Astrocyte (in vitro differentiated cells and primary cell): ENCODE data around the gene SLC22A31. TPM values are rescaled to one million over a fixed set of nuclear protein-coding genes. Genes with fewer than 3 reads are reported as not detected.
"Not testable (repeated sequence)": the region's sequence is repeated elsewhere in the genome, so short reads cannot be mapped to it uniquely, and the experiment has no call there.

ENCODE experiments used
- DNase-seq: peaks from one replicate; pipeline ENCODE4 v3.0.0-alpha.2; 2010; ENCODE audit warnings: low read depth
- FAIRE-seq: peaks from 2 replicates; lab custom pipeline; 2011; peaks lifted over from hg19 to GRCh38; lab: Jason Lieb, UNC
- H2AFZ ChIP-seq: 2 replicates; pipeline ENCODE4 v1.6.0; 2012; ENCODE audit warnings: low read depth, low read length, inconsistent platforms
- H3K27ac ChIP-seq: 2 replicates; pipeline ENCODE4 v1.5.1; 2011; ENCODE audit warnings: low read depth, low read length, inconsistent platforms
- H3K27me3 ChIP-seq: 2 replicates; pipeline ENCODE4 v1.6.0; 2011; ENCODE audit warnings: low read length, inconsistent platforms; ENCODE audit not compliant: insufficient read depth
- H3K36me3 ChIP-seq: 2 replicates; pipeline ENCODE4 v1.5.1; 2011; ENCODE audit warnings: low read length, inconsistent platforms; ENCODE audit not compliant: insufficient read depth
- H3K4me1 ChIP-seq: 2 replicates; pipeline ENCODE4 v1.5.1; 2011; ENCODE audit warnings: low read length, inconsistent platforms; ENCODE audit not compliant: insufficient read depth
- H3K4me2 ChIP-seq: 2 replicates; pipeline ENCODE4 v1.6.0; 2012; ENCODE audit warnings: low read length, inconsistent platforms
- H3K4me3 ChIP-seq: 2 replicates; pipeline ENCODE4 v1.5.1; 2011; ENCODE audit warnings: low read depth, mild to moderate bottlenecking, low read length, inconsistent platforms; ENCODE audit not compliant: insufficient read depth
- H3K79me2 ChIP-seq: 2 replicates; pipeline ENCODE4 v1.6.0; 2012; ENCODE audit warnings: mild to moderate bottlenecking, low read length, inconsistent platforms; ENCODE audit not compliant: insufficient read depth
- H3K9ac ChIP-seq: 2 replicates; pipeline ENCODE4 v1.6.0; 2012; ENCODE audit warnings: mild to moderate bottlenecking, low read length, inconsistent platforms
- H3K9me3 ChIP-seq: 2 replicates; pipeline ENCODE4 v1.5.1; 2012; ENCODE audit warnings: low read depth, mild to moderate bottlenecking, low read length, inconsistent platforms; ENCODE audit not compliant: insufficient read depth
- H4K20me1 ChIP-seq: 2 replicates; pipeline ENCODE4 v1.6.0; 2012; ENCODE audit warnings: low read length, inconsistent platforms; ENCODE audit not compliant: insufficient read depth
- H3K27ac Mint-ChIP-seq: one replicate; pipeline ENCODE4 v1.8.0; 2021; ENCODE audit warnings: mild to moderate bottlenecking, mixed read lengths; ENCODE audit not compliant: unreplicated experiment
- H3K27me3 Mint-ChIP-seq: one replicate; pipeline ENCODE4 v1.8.0; 2021; ENCODE audit warnings: low read depth, mixed read lengths; ENCODE audit not compliant: unreplicated experiment
- H3K36me3 Mint-ChIP-seq: one replicate; pipeline ENCODE4 v1.8.0; 2021; ENCODE audit warnings: low read depth, mixed read lengths; ENCODE audit not compliant: unreplicated experiment
- H3K4me1 Mint-ChIP-seq: one replicate; pipeline ENCODE4 v1.8.0; 2021; ENCODE audit warnings: low read depth, mixed read lengths; ENCODE audit not compliant: unreplicated experiment
- H3K4me3 Mint-ChIP-seq: one replicate; pipeline ENCODE4 v1.8.0; 2021; ENCODE audit warnings: mild to moderate bottlenecking, moderate library complexity, mixed read lengths; ENCODE audit not compliant: unreplicated experiment
- H3K9me3 Mint-ChIP-seq: one replicate; pipeline ENCODE4 v1.8.0; 2021; ENCODE audit warnings: mild to moderate bottlenecking, mixed read lengths; ENCODE audit not compliant: unreplicated experiment
- EZH2 ChIP-seq: IDR thresholded peaks from 2 replicates; pipeline ENCODE4 v1.6.1; 2012; ENCODE audit warnings: mild to moderate bottlenecking, low read length, inconsistent platforms; ENCODE audit not compliant: insufficient read depth
- total RNA-seq: library from RNA; stranded (reverse); gene quantifications from 2 replicates; pipeline ENCODE4 v1.2.1, GENCODE V29; 2021
- TF ChIP-seq, protein P1 (sequence below): IDR thresholded peaks from 2 replicates; pipeline ENCODE4 v1.5.1; 2011; ENCODE audit warnings: low read depth, mild to moderate bottlenecking, inconsistent platforms, low read length, moderate library complexity; ENCODE audit not compliant: insufficient read depth

Gene SLC22A31
- total RNA-seq, 1 donor from 2014 or later, result 1.3 TPM

DNA sequence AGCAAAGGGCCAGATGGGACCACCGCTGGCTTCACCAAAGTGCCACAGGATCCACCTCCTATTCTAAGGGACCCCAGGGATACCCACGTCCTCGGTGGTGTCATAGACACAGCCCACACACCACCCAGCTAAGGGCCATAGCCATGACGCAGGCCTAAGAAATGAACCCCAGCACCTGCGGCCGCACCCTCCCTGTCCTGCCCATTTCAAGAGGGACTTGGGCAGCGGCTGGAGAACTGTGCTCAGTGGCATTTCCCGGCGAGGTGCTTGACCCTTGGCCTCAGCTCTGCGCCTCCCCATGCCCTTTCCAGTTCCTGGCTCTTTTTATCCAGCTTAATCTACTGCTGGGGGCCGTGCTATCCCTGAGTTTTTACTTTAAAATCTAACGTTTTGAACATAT, 44.4 kb upstream of the SLC22A31 start:
- Mint-ChIP-seq H3K27me3 (no peaks in the 10 kb centered on the region), H3K4me3 (no peak overlapping the region), H3K4me1 (no peaks in the 10 kb centered on the region), H3K36me3 (no peaks in the 10 kb centered on the region), H3K27ac (no peak overlapping the region), H3K9me3 (peaks cover 4% of the 10 kb centered on the region)
- peaks cover 3% of the 10 kb centered on the region for H3K9me3 ChIP-seq
- H3K4me1 ChIP-seq, result peaks cover 8% of the 10 kb centered on the region
- no peak overlapping the region for H2AFZ ChIP-seq
- no peak overlapping the region for H3K27ac ChIP-seq
- H3K4me2 ChIP-seq, result no peak overlapping the region
- peaks cover 8% of the 10 kb centered on the region for H3K79me2 ChIP-seq
- FAIRE-seq (no peak), DNase-seq (no peak)
- no peak overlapping the region for H3K9ac ChIP-seq
- H3K27me3 ChIP-seq, result no peaks in the 10 kb centered on the region
- no peak overlapping the region for H3K4me3 ChIP-seq
- H3K36me3 ChIP-seq, result no peaks in the 10 kb centered on the region
- no peaks in the 10 kb centered on the region for H4K20me1 ChIP-seq
- no peak for TF ChIP-seq EZH2

DNA sequence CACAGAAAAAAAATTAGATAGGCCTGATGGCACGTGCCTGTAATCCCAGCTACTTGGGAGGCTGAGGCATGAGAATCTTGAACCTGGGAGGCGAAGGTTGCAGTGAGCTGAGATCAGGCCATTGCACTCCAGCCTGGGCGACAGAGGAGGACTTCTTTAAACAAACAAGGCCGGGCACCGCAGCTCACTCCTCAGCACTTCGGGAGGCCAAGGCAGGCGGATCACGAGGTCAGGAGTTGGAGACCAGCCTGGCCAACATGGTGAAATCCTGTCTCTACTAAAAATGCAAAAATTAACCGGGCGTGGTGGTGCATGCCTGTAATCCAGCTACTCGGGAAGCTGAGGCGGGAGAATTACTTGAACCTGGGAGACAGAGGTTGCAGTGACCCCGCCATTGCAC, 43.9 kb upstream of the SLC22A31 start:
- H3K79me2 ChIP-seq, H3K27me3 Mint-ChIP-seq, H3K36me3 ChIP-seq, DNase-seq, H3K36me3 Mint-ChIP-seq, H3K27ac Mint-ChIP-seq, H3K4me3 ChIP-seq, H3K27ac ChIP-seq, H3K4me1 Mint-ChIP-seq, H3K4me1 ChIP-seq, H3K9me3 Mint-ChIP-seq, FAIRE-seq, H3K9me3 ChIP-seq, H4K20me1 ChIP-seq, H3K27me3 ChIP-seq, H2AFZ ChIP-seq, H3K9ac ChIP-seq, H3K4me3 Mint-ChIP-seq, H3K4me2 ChIP-seq: not testable (repeated sequence)

DNA sequence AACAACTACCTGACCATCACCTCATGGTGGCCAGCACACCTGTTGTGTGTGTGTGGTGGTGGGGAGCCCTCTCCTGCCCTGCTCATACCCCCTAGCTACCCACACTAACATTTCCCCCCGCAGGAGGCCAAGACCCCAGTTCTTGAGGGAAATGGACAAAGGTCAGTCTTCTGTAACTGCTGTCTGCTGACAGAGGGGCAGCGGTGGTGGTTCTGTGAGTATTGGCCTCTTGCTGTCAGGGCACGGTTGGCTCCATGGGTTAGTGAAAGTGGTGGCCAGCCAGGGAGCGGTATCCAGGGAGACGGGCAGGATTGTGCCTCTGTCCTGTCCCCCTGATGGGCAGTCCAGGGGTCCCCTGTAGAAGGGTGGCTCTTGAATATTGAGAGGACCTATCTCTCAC, 43.3 kb upstream of the SLC22A31 start:
- H3K27me3 ChIP-seq, result no peaks in the 10 kb centered on the region
- TF ChIP-seq, protein P1, sequence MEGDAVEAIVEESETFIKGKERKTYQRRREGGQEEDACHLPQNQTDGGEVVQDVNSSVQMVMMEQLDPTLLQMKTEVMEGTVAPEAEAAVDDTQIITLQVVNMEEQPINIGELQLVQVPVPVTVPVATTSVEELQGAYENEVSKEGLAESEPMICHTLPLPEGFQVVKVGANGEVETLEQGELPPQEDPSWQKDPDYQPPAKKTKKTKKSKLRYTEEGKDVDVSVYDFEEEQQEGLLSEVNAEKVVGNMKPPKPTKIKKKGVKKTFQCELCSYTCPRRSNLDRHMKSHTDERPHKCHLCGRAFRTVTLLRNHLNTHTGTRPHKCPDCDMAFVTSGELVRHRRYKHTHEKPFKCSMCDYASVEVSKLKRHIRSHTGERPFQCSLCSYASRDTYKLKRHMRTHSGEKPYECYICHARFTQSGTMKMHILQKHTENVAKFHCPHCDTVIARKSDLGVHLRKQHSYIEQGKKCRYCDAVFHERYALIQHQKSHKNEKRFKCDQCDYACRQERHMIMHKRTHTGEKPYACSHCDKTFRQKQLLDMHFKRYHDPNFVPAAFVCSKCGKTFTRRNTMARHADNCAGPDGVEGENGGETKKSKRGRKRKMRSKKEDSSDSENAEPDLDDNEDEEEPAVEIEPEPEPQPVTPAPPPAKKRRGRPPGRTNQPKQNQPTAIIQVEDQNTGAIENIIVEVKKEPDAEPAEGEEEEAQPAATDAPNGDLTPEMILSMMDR, result no peak
- TF ChIP-seq EZH2, result no peak
- no peak overlapping the region for H2AFZ ChIP-seq
- Mint-ChIP-seq H3K27ac (no peak overlapping the region), H3K9me3 (peaks cover 4% of the 10 kb centered on the region), H3K4me3 (no peak overlapping the region), H3K4me1 (no peaks in the 10 kb centered on the region), H3K36me3 (no peaks in the 10 kb centered on the region), H3K27me3 (no peaks in the 10 kb centered on the region)
- no peak overlapping the region for H3K9ac ChIP-seq
- no peak for DNase-seq
- H3K4me1 ChIP-seq, result peaks cover 8% of the 10 kb centered on the region
- H3K36me3 ChIP-seq, result no peaks in the 10 kb centered on the region
- H3K9me3 ChIP-seq, result peaks cover 3% of the 10 kb centered on the region
- no peak overlapping the region for H3K4me3 ChIP-seq
- no peak overlapping the region for H3K27ac ChIP-seq
- no peak overlapping the region for H3K4me2 ChIP-seq
- peaks cover 8% of the 10 kb centered on the region for H3K79me2 ChIP-seq
- no peak for FAIRE-seq
- H4K20me1 ChIP-seq, result no peaks in the 10 kb centered on the region
